ENCODE results near the gene NEK11. TPM values are rescaled to one million over a fixed set of nuclear protein-coding genes. Genes with fewer than 3 reads are reported as not detected.

Gene NEK11
- total RNA-seq, 1 donor from 2014 or later = 6.2 TPM

GRCh38 chr3:131142580-131142979 lies 115.9 kb downstream of the NEK11 start:
- H3K4me3 Mint-ChIP-seq (ENCODE audit: unreplicated experiment) = no peak overlapping the region
- no peaks in the 10 kb centered on the region for H3K36me3 Mint-ChIP-seq (ENCODE audit: unreplicated experiment)
- H3K9me3 Mint-ChIP-seq (ENCODE audit: unreplicated experiment) = peaks cover 5% of the 10 kb centered on the region
- no peak overlapping the region for H3K27ac Mint-ChIP-seq (ENCODE audit: unreplicated experiment)
- no peaks in the 10 kb centered on the region for H3K27me3 Mint-ChIP-seq (ENCODE audit: unreplicated experiment)
- no peaks in the 10 kb centered on the region for H3K4me1 Mint-ChIP-seq (ENCODE audit: unreplicated experiment)
- no peak for DNase-seq (ENCODE audit: extremely low spot score, unreplicated experiment)
- TF ChIP-seq CTCF (IDR thresholded peaks at IDR 0.05) = no peak

GRCh38 chr3:131143802-131144201 lies 117.1 kb downstream of the NEK11 start:
- no peaks in the 10 kb centered on the region for H3K4me1 Mint-ChIP-seq (ENCODE audit: unreplicated experiment)
- DNase-seq (ENCODE audit: extremely low spot score, unreplicated experiment) = no peak
- peaks cover 5% of the 10 kb centered on the region for H3K9me3 Mint-ChIP-seq (ENCODE audit: unreplicated experiment)
- no peaks in the 10 kb centered on the region for H3K27me3 Mint-ChIP-seq (ENCODE audit: unreplicated experiment)
- H3K27ac Mint-ChIP-seq (ENCODE audit: unreplicated experiment) = no peak overlapping the region
- no peaks in the 10 kb centered on the region for H3K36me3 Mint-ChIP-seq (ENCODE audit: unreplicated experiment)
- no peak overlapping the region for H3K4me3 Mint-ChIP-seq (ENCODE audit: unreplicated experiment)
- no peak for TF ChIP-seq CTCF (IDR thresholded peaks at IDR 0.05)

- Mint-ChIP-seq H3K27me3 (ENCODE audit: unreplicated experiment) (no peaks in the 10 kb centered on the region), H3K4me3 (ENCODE audit: unreplicated experiment) (no peak overlapping the region), H3K36me3 (ENCODE audit: unreplicated experiment) (no peaks in the 10 kb centered on the region), H3K4me1 (ENCODE audit: unreplicated experiment) (no peaks in the 10 kb centered on the region), H3K27ac (ENCODE audit: unreplicated experiment) (no peak overlapping the region), H3K9me3 (ENCODE audit: unreplicated experiment) (peaks cover 3% of the 10 kb centered on the region)
- no peak for TF ChIP-seq CTCF (IDR thresholded peaks at IDR 0.05)
- no peak for DNase-seq (ENCODE audit: extremely low spot score, unreplicated experiment)
Observed at GRCh38 chr3:131147534-131147933, 120.9 kb downstream of the NEK11 start.

GRCh38 chr3:131158434-131158833 lies 131.8 kb downstream of the NEK11 start:
- no peak overlapping the region for H3K4me3 Mint-ChIP-seq (ENCODE audit: unreplicated experiment)
- no peaks in the 10 kb centered on the region for H3K36me3 Mint-ChIP-seq (ENCODE audit: unreplicated experiment)
- no peak for TF ChIP-seq CTCF (IDR thresholded peaks at IDR 0.05)
- no peaks in the 10 kb centered on the region for H3K27me3 Mint-ChIP-seq (ENCODE audit: unreplicated experiment)
- DNase-seq (ENCODE audit: extremely low spot score, unreplicated experiment) = no peak
- H3K9me3 Mint-ChIP-seq (ENCODE audit: unreplicated experiment) = no peaks in the 10 kb centered on the region
- no peak overlapping the region for H3K27ac Mint-ChIP-seq (ENCODE audit: unreplicated experiment)
- H3K4me1 Mint-ChIP-seq (ENCODE audit: unreplicated experiment) = no peaks in the 10 kb centered on the region

- no peak overlapping the region for H3K4me3 Mint-ChIP-seq (ENCODE audit: unreplicated experiment)
- H3K4me1 Mint-ChIP-seq (ENCODE audit: unreplicated experiment) = no peaks in the 10 kb centered on the region
- no peaks in the 10 kb centered on the region for H3K9me3 Mint-ChIP-seq (ENCODE audit: unreplicated experiment)
- no peak overlapping the region for H3K27ac Mint-ChIP-seq (ENCODE audit: unreplicated experiment)
- DNase-seq (ENCODE audit: extremely low spot score, unreplicated experiment) = no peak
- no peaks in the 10 kb centered on the region for H3K36me3 Mint-ChIP-seq (ENCODE audit: unreplicated experiment)
- no peaks in the 10 kb centered on the region for H3K27me3 Mint-ChIP-seq (ENCODE audit: unreplicated experiment)
- TF ChIP-seq CTCF (IDR thresholded peaks at IDR 0.05) = no peak
Observed at GRCh38 chr3:131162516-131162915, 135.8 kb downstream of the NEK11 start.

All from osteocyte (in vitro differentiated cells).